ENCODE results near the gene BLTP3B.

DNA sequence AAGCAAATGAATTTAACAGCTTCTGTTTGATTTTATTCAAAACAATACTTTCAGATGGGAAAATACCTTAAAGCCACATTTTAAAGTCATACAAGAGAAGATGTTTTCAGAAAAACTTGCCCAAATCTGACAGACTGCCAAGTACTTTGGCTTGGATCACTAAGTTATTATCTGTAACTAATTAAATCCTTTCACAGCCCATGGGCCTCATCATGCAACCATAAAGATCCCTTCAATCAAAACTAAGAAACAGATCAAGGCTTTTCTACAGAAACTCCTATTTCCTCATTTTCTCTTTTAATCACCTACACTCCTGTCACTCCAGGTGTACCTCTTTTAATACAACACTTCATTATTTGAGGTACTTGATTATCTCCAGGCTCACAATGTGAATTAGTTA, 28.1 kb downstream of the BLTP3B start:
- TF ChIP-seq, protein P1, sequence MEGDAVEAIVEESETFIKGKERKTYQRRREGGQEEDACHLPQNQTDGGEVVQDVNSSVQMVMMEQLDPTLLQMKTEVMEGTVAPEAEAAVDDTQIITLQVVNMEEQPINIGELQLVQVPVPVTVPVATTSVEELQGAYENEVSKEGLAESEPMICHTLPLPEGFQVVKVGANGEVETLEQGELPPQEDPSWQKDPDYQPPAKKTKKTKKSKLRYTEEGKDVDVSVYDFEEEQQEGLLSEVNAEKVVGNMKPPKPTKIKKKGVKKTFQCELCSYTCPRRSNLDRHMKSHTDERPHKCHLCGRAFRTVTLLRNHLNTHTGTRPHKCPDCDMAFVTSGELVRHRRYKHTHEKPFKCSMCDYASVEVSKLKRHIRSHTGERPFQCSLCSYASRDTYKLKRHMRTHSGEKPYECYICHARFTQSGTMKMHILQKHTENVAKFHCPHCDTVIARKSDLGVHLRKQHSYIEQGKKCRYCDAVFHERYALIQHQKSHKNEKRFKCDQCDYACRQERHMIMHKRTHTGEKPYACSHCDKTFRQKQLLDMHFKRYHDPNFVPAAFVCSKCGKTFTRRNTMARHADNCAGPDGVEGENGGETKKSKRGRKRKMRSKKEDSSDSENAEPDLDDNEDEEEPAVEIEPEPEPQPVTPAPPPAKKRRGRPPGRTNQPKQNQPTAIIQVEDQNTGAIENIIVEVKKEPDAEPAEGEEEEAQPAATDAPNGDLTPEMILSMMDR (conservative IDR thresholded peaks at IDR 0.05): no peak
- TF ChIP-seq ZFX (IDR thresholded peaks at IDR 0.05): no peak
